Endothelial cell (in vitro differentiated cells): ENCODE measurements around the gene SOX18. TPM values are rescaled to one million over a fixed set of nuclear protein-coding genes. Genes with fewer than 3 reads are reported as not detected.

ENCODE experiments used
- DNase-seq: peaks from one replicate; pipeline ENCODE4 v3.0.0; 2021; ENCODE audit warnings: low spot score
- H3K27ac Mint-ChIP-seq: one replicate; pipeline ENCODE4 v1.8.0; 2021; ENCODE audit warnings: mixed read lengths, inconsistent platforms; ENCODE audit not compliant: unreplicated experiment
- H3K27me3 Mint-ChIP-seq: one replicate; pipeline ENCODE4 v1.8.0; 2021; ENCODE audit warnings: mild to moderate bottlenecking, moderate library complexity, mixed read lengths, inconsistent platforms; ENCODE audit not compliant: unreplicated experiment
- H3K36me3 Mint-ChIP-seq: one replicate; pipeline ENCODE4 v1.8.0; 2021; ENCODE audit warnings: mild to moderate bottlenecking, low read depth, mixed read lengths, inconsistent platforms; ENCODE audit not compliant: unreplicated experiment
- H3K4me1 Mint-ChIP-seq: one replicate; pipeline ENCODE4 v1.8.0; 2021; ENCODE audit warnings: mild to moderate bottlenecking, mixed read lengths, inconsistent platforms; ENCODE audit not compliant: unreplicated experiment
- H3K4me3 Mint-ChIP-seq: one replicate; pipeline ENCODE4 v1.8.0; 2021; ENCODE audit warnings: mild to moderate bottlenecking, mixed read lengths, inconsistent platforms; ENCODE audit not compliant: unreplicated experiment
- H3K9me3 Mint-ChIP-seq: one replicate; pipeline ENCODE4 v1.8.0; 2021; ENCODE audit warnings: mixed read lengths, inconsistent platforms; ENCODE audit not compliant: unreplicated experiment
- total RNA-seq: library from RNA; stranded (reverse); fragmentation: NEBNext Ultra II Directional; extraction: Animal tissue kit (Norgen Biotek cat#: 25700); gene quantifications from one replicate; pipeline ENCODE4 v1.2.1, GENCODE V29; 2021; ENCODE audit not compliant: unreplicated experiment
- TF ChIP-seq, protein P1 (sequence below): fragments of 200-600 bp; sonication (generic); IDR thresholded peaks from one replicate; pipeline ENCODE4 v1.5.0; 2021; ENCODE audit warnings: antibody characterized with exemption; ENCODE audit not compliant: unreplicated experiment

SOX18 gene
- total RNA-seq, 1 donor from 2014 or later = 149 TPM

DNA sequence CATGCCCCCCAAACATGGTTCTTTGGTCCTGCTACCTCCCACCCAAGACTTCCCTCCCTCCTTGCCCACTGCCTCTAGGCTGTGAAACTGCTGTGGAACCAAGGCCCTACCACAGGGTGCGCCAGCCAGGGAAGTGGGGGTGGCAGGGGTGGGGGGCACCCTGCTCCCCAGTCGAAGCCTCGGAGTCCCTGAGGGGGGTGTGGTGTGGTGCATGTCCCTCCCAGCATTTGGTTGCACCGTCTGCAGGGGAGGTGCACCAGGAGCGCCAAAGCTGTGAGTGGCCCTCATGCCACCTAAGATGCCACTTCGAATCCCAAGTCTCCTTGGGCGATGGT, 28.1 kb upstream of the SOX18 start:
- H3K27me3 Mint-ChIP-seq = peaks cover 14% of the 10 kb centered on the region
- no peaks in the 10 kb centered on the region for H3K9me3 Mint-ChIP-seq
- no peaks in the 10 kb centered on the region for H3K36me3 Mint-ChIP-seq
- TF ChIP-seq, protein P1, sequence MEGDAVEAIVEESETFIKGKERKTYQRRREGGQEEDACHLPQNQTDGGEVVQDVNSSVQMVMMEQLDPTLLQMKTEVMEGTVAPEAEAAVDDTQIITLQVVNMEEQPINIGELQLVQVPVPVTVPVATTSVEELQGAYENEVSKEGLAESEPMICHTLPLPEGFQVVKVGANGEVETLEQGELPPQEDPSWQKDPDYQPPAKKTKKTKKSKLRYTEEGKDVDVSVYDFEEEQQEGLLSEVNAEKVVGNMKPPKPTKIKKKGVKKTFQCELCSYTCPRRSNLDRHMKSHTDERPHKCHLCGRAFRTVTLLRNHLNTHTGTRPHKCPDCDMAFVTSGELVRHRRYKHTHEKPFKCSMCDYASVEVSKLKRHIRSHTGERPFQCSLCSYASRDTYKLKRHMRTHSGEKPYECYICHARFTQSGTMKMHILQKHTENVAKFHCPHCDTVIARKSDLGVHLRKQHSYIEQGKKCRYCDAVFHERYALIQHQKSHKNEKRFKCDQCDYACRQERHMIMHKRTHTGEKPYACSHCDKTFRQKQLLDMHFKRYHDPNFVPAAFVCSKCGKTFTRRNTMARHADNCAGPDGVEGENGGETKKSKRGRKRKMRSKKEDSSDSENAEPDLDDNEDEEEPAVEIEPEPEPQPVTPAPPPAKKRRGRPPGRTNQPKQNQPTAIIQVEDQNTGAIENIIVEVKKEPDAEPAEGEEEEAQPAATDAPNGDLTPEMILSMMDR = no peak
- H3K4me1 Mint-ChIP-seq = peaks cover 17% of the 10 kb centered on the region
- DNase-seq = no peak
- H3K27ac Mint-ChIP-seq = no peak overlapping the region
- no peak overlapping the region for H3K4me3 Mint-ChIP-seq

DNA sequence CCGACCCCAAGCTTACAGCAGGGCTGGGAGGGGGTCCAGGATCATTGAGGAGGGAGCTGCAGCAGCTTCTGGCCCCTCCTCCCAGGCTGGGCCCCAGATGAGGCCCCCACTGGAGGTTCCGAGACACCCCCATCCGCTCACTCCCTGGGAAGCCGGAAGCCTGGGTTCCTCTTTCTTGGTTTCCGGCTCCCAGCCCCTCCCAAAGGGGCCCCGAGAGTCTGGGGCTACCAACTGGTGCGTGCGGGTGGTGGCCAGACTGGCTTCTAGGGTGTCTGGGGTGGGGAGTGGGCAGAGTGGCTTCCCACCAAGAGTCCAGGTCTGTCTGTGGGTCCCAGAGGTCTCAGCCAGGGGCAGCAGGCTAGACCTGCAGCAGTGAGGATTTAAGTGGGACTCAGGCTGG, 27.7 kb upstream of the SOX18 start:
- Mint-ChIP-seq H3K27ac (no peak overlapping the region), H3K4me1 (peaks cover 13% of the 10 kb centered on the region)

DNA sequence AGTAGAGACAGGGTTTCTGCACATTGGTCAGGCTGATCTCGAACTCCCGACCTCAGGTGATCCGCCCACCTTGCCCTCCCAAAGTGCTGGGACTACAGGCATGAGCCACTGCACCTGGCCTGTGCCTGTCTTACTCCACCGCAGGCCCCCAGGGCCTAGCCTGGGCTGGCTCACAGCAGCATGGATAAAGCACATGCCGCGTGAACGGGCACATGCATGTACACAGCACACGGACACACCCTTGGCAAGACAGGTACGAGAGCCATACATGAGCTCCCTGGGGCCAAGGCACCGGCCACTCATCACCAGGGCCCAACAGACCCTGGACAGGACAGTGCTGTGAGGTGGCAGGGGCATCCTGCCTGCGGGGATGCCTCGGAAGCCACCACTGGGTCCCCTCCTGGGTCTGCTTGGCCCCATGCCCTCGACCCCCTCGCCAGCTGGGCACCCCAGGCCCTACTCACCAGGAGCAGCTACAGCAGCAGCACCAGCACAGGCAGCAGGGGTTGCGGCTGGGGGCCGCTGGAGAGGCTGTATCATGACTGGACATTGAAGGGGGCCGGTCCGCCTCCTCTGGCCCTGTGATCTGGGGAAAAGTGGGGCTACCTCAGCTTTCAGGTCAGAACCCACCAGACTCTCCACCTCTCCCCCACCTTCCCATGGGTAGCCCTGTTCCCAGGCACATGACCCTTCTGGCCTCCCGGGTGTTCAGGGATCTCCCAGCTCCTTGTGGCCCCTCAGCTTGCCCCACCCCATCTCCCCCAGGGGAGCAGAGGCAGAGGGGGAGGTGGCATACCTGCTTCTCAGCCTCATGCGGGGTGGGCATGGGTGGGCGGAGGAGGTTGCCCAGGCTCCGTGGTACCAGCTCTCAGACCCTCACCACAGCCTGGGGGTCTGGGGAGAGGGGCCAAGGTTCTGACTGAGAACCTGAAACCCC, 26.9 kb upstream of the SOX18 start:
- TF ChIP-seq, protein P1 = no peak
- no peak overlapping the region for H3K4me3 Mint-ChIP-seq
- no peaks in the 10 kb centered on the region for H3K36me3 Mint-ChIP-seq
- peaks cover 11% of the 10 kb centered on the region for H3K27me3 Mint-ChIP-seq
- H3K4me1 Mint-ChIP-seq = peaks cover 7% of the 10 kb centered on the region
- H3K9me3 Mint-ChIP-seq = no peaks in the 10 kb centered on the region
- no peak for DNase-seq
- no peak overlapping the region for H3K27ac Mint-ChIP-seq

More for the DNA sequence above, 27.7 kb upstream of the SOX18 start:
- TF ChIP-seq, protein P1 = no peak
- no peak overlapping the region for H3K4me3 Mint-ChIP-seq
- H3K36me3 Mint-ChIP-seq = no peaks in the 10 kb centered on the region
- no peak for DNase-seq
- peaks cover 14% of the 10 kb centered on the region for H3K27me3 Mint-ChIP-seq
- H3K9me3 Mint-ChIP-seq = no peaks in the 10 kb centered on the region

DNA sequence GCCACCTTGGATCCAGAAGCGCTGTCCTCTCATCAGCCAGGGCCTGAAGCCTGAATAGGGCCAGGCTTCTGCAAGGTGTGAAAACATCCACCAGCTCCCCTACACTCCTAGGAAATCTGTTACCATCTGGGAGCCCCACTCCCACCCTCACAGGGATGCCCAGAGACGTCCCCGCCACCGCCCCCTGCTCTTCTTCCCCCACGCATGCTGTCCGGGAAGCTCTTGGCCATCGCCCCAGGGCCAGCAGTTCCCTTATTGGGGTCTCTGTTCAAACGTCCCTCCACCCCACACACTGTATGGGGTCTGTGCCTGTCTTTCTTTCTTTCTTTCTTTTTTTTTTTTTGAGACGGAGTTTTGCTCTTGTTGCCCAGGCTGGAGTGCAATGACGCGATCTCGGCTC, 26.1 kb upstream of the SOX18 start:
- peaks cover 4% of the 10 kb centered on the region for H3K4me1 Mint-ChIP-seq
- H3K9me3 Mint-ChIP-seq = no peaks in the 10 kb centered on the region
- peaks cover 8% of the 10 kb centered on the region for H3K27me3 Mint-ChIP-seq
- no peaks in the 10 kb centered on the region for H3K36me3 Mint-ChIP-seq
- no peak overlapping the region for H3K27ac Mint-ChIP-seq
- no peak for DNase-seq
- TF ChIP-seq, protein P1 = no peak
- no peak overlapping the region for H3K4me3 Mint-ChIP-seq

DNA sequence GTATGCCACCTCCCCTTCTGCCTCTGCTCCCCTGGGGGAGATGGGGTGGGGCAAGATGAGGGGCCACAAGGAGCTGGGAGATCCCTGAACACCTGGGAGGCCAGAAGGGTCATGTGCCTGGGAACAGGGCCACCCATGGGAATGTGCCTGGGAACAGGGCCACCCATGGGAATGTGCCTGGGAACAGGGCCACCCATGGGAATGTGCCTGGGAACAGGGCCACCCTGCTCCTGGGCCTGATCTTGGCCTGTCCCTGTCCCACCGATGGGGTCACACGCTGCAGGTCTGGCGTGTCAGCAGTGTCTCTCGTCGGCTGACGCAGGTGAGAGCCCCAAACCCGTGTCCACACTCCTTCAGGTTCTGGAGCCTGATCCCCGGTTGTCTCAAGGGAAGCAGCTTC, 25.5 kb upstream of the SOX18 start:
- no peaks in the 10 kb centered on the region for H3K36me3 Mint-ChIP-seq
- TF ChIP-seq, protein P1 = no peak
- H3K27me3 Mint-ChIP-seq = peaks cover 4% of the 10 kb centered on the region
- H3K9me3 Mint-ChIP-seq = no peaks in the 10 kb centered on the region
- H3K4me3 Mint-ChIP-seq = no peak overlapping the region
- DNase-seq = no peak
- H3K4me1 Mint-ChIP-seq = no peaks in the 10 kb centered on the region
- no peak overlapping the region for H3K27ac Mint-ChIP-seq
